ENCODE measurements around the gene SPIB.

Gene SPIB

DNA sequence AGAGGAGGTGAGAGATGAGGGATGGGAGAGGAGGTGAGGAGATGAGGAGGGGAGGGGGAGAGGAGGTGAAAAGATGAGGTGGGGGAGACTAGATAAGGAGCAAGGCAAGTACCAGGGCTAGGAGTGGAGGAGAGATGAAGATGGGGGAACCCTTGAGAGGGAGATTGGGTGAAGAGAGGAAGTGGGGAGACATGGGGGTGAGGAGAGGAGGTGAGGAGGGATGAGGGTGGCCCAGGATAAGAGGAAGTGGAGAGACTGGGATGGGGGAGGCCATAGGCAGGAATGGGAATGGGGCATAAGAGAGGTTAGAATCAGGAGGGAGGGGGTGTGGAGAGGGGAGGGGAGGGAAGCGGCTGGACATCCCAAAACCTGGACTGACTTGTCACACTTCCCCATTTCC, 40.9 kb downstream of the SPIB start:
- TF ChIP-seq, protein P1, sequence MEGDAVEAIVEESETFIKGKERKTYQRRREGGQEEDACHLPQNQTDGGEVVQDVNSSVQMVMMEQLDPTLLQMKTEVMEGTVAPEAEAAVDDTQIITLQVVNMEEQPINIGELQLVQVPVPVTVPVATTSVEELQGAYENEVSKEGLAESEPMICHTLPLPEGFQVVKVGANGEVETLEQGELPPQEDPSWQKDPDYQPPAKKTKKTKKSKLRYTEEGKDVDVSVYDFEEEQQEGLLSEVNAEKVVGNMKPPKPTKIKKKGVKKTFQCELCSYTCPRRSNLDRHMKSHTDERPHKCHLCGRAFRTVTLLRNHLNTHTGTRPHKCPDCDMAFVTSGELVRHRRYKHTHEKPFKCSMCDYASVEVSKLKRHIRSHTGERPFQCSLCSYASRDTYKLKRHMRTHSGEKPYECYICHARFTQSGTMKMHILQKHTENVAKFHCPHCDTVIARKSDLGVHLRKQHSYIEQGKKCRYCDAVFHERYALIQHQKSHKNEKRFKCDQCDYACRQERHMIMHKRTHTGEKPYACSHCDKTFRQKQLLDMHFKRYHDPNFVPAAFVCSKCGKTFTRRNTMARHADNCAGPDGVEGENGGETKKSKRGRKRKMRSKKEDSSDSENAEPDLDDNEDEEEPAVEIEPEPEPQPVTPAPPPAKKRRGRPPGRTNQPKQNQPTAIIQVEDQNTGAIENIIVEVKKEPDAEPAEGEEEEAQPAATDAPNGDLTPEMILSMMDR (conservative IDR thresholded peaks at IDR 0.05), result no peak
- H3K27ac ChIP-seq, result no peak overlapping the region

DNA sequence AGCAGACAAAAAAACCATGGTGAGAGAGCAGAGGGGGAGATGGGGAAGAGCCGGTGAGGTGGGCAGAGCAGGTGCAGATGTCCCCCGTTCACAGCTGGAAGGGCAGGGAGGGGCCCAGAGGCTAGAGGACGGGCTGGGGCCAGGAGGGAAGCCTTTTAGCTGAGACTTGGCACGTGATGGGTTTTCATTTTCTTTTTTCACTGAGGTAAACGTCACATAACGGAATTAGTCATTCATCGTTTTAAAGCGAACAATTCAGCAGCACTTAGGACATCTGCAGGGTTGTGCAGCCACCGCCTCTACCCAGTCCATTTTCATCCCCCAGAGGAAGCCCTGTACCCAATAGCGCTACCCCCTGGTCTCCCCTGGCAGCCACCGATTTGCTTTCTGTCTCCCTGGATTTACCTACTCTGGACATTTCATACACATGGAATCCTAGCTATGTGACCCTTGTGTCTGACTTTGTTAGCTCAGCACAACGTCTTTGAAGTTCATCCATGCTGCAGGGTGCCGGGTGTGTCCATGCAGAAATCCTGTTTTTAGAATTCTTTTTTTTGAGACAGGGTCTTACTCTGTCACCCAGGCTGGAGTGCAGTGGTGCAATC, 41.5 kb downstream of the SPIB start:
- H3K27ac ChIP-seq, result no peak overlapping the region
- TF ChIP-seq, protein P1 (conservative IDR thresholded peaks at IDR 0.05), result no peak

- no peak overlapping the region for H3K27ac ChIP-seq
- TF ChIP-seq, protein P1 (conservative IDR thresholded peaks at IDR 0.05), result peak; percentile 96
Observed at GRCh38 chr19:50461066-50461875, 42.5 kb downstream of the SPIB start.

DNA sequence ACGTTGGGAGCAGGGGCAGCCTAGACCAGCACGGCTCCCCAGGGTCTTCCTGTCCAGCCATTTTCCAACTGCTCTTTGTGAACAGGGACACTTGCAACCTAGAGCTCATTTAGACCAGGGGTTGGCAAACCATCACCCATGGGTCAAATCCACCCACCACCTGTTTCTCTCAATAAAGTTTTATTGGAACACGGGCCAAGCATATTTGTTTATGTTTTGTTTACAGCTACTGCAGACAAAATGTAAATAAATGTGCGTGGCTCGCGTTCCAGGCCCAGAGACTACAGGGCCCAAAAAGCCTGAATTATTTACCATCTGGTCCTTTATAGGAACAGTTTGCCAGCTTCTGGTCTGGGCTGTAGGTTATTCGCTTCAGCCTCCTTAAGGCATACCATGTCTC, 44.2 kb downstream of the SPIB start:
- TF ChIP-seq, protein P1 (conservative IDR thresholded peaks at IDR 0.05), result no peak
- no peak overlapping the region for H3K27ac ChIP-seq

DNA sequence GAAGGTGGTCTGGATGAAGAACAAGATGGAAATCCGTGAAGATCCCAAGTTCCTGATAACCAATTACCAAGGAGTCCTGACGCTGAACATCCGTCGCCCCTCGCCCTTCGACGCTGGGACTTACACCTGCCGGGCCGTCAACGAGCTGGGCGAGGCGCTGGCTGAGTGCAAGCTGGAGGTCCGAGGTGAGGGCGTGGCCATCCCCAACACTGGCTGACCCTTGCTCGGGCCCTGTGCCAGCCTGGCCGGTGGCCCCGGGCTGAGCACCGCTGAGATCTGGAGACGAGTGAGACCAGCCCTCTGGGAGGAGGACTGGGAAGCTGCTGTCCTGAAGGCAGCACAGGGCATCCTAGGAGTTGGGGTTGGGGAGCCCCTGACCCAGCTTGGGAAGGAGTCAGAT, 45.6 kb downstream of the SPIB start:
- TF ChIP-seq, protein P1 (conservative IDR thresholded peaks at IDR 0.05), result no peak
- no peak overlapping the region for H3K27ac ChIP-seq

GRCh38 chr19:50465000-50465399, 46.3 kb downstream of the SPIB start:
- TF ChIP-seq, protein P1 (conservative IDR thresholded peaks at IDR 0.05), result no peak

GRCh38 chr19:50465986-50466705, 47.4 kb downstream of the SPIB start:
- H3K27ac ChIP-seq, result no peak overlapping the region
- TF ChIP-seq, protein P1 (conservative IDR thresholded peaks at IDR 0.05), result peak; percentile 40; the same call in 1 of the 2 replicates

More at GRCh38 chr19:50465000-50465399, 46.3 kb downstream of the SPIB start:
- no peak overlapping the region for H3K27ac ChIP-seq

Data from VCaP (cell line).